ENCODE measurements around the gene SEMA3G. TPM values are rescaled to one million over a fixed set of nuclear protein-coding genes. Genes with fewer than 3 reads are reported as not detected.

Gene SEMA3G
- polyA plus RNA-seq, 1 donor (not counting 4 experiments of a cell fraction or from before 2014, with no cell fraction given), result 0.07 TPM

GRCh38 chr3:52400275-52400793, 44.6 kb downstream of the SEMA3G start:
- H3K79me2 ChIP-seq (ENCODE audit: control insufficient read depth, insufficient read depth, low read length), result peaks cover 8% of the 10 kb centered on the region
- H3K9me1 ChIP-seq (ENCODE audit: control insufficient read depth, extremely low read depth, insufficient read depth, low read length), result peaks cover 3% of the 10 kb centered on the region
- no peaks in the 10 kb centered on the region for H3K27me3 ChIP-seq (ENCODE audit: control insufficient read depth, extremely low read depth, insufficient read depth, low read length)
- H3K4me2 ChIP-seq (ENCODE audit: control insufficient read depth, extremely low read depth, insufficient read depth, low read depth, low read length), result no peak overlapping the region
- DNase-seq (ENCODE audit: low read depth, low spot score) (no peak), FAIRE-seq (no peak)
- H3K36me3 ChIP-seq (ENCODE audit: control insufficient read depth in 2 of 2, extremely low read depth in 1 of 2, insufficient read depth in 2 of 2, low read length in 2 of 2), result peaks cover 33 to 53% of the 10 kb centered on the region in 2 experiments
- no peak overlapping the region for H3K27ac ChIP-seq (ENCODE audit: control insufficient read depth, insufficient read depth, low read length)
- H2AFZ ChIP-seq (ENCODE audit: control insufficient read depth, low read length), result no peak overlapping the region
- H3K9me3 ChIP-seq (ENCODE audit: control insufficient read depth, low read depth, low read length), result no peaks in the 10 kb centered on the region
- no peak overlapping the region for H3K9ac ChIP-seq (ENCODE audit: control insufficient read depth, extremely low read depth, insufficient read depth, low read length)
- H3K4me1 ChIP-seq (ENCODE audit: control insufficient read depth, extremely low read depth, insufficient read depth, low read length), result peaks cover 24% of the 10 kb centered on the region
- TF ChIP-seq EZH2 (IDR thresholded peaks at IDR 0.05; ENCODE audit: low read length), result no peak
- no peak for TF ChIP-seq CTCF (optimal IDR thresholded peaks at IDR 0.05 in 1 of 3, IDR thresholded peaks at IDR 0.05 in 1 of 3, conservative IDR thresholded peaks at IDR 0.05 in 1 of 3; ENCODE audit: extremely low read depth in 1 of 3, insufficient read depth in 2 of 3, low read length in 3 of 3)
- no peaks in the 10 kb centered on the region for H4K20me1 ChIP-seq (ENCODE audit: control insufficient read depth, extremely low read depth, insufficient read depth, low read length)
- no peak overlapping the region for H3K4me3 ChIP-seq (ENCODE audit: control insufficient read depth in 2 of 3, extremely low read depth in 1 of 3, insufficient read depth in 2 of 3, low read depth in 1 of 3, low read length in 3 of 3)
- dilution Hi-C loops (cut with MboI; ENCODE audit: extremely low pct_ligation_motif_present, low sequenced_read_pairs), result no loop called here

GRCh38 chr3:52399593-52399992, 45.3 kb downstream of the SEMA3G start:
- Histone ChIP-seq H3K27me3 (ENCODE audit: control insufficient read depth, extremely low read depth, insufficient read depth, low read length) (peaks cover 5% of the 10 kb centered on the region), H3K9me1 (ENCODE audit: control insufficient read depth, extremely low read depth, insufficient read depth, low read length) (peaks cover 3% of the 10 kb centered on the region), H3K9ac (ENCODE audit: control insufficient read depth, extremely low read depth, insufficient read depth, low read length) (no peak overlapping the region), H3K36me3 (ENCODE audit: control insufficient read depth in 2 of 2, extremely low read depth in 1 of 2, insufficient read depth in 2 of 2, low read length in 2 of 2) (peaks cover 32 to 47% of the 10 kb centered on the region in 2 experiments), H3K4me3 (ENCODE audit: control insufficient read depth in 2 of 3, extremely low read depth in 1 of 3, insufficient read depth in 2 of 3, low read depth in 1 of 3, low read length in 3 of 3) (no peak overlapping the region), H3K4me2 (ENCODE audit: control insufficient read depth, extremely low read depth, insufficient read depth, low read depth, low read length) (no peak overlapping the region), H4K20me1 (ENCODE audit: control insufficient read depth, extremely low read depth, insufficient read depth, low read length) (no peaks in the 10 kb centered on the region), H3K4me1 (ENCODE audit: control insufficient read depth, extremely low read depth, insufficient read depth, low read length) (peaks cover 16% of the 10 kb centered on the region), H3K9me3 (ENCODE audit: control insufficient read depth, low read depth, low read length) (no peaks in the 10 kb centered on the region), H2AFZ (ENCODE audit: control insufficient read depth, low read length) (no peak overlapping the region), H3K79me2 (ENCODE audit: control insufficient read depth, insufficient read depth, low read length) (peaks cover 8% of the 10 kb centered on the region), H3K27ac (ENCODE audit: control insufficient read depth, insufficient read depth, low read length) (no peak overlapping the region)
- no peak for TF ChIP-seq EZH2 (IDR thresholded peaks at IDR 0.05; ENCODE audit: low read length)
- TF ChIP-seq CTCF (optimal IDR thresholded peaks at IDR 0.05 in 1 of 3, IDR thresholded peaks at IDR 0.05 in 1 of 3, conservative IDR thresholded peaks at IDR 0.05 in 1 of 3; ENCODE audit: extremely low read depth in 1 of 3, insufficient read depth in 2 of 3, low read length in 3 of 3), result no peak
- DNase-seq (ENCODE audit: low read depth, low spot score), result no peak
- dilution Hi-C loops (cut with MboI; ENCODE audit: extremely low pct_ligation_motif_present, low sequenced_read_pairs), result no loop called here
- FAIRE-seq, result no peak
